Measurements from ENCODE around the gene GLOD5. TPM values are rescaled to one million over a fixed set of nuclear protein-coding genes. Genes with fewer than 3 reads are reported as not detected.
A peak's percentile ranks its signal among the peaks of the same experiment; 100 is the strongest.

GLOD5 gene
- total and polyA plus RNA-seq, 2 of the 8 experiments (the other 6 are each of a cell fraction or from before 2014, with no cell fraction given): 0.18 TPM; not detected in 1

- TF ChIP-seq, protein P1, sequence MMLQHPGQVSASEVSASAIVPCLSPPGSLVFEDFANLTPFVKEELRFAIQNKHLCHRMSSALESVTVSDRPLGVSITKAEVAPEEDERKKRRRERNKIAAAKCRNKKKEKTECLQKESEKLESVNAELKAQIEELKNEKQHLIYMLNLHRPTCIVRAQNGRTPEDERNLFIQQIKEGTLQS (IDR thresholded peaks at IDR 0.05; ENCODE audit: insufficient read depth, low read depth, low read length): peak; percentile 67
- TF ChIP-seq EP300 (IDR thresholded peaks at IDR 0.05; ENCODE audit: borderline replicate concordance in 1 of 2, low read depth in 2 of 2, low read length in 2 of 2): no peak
- no peak for TF ChIP-seq HDAC6 (IDR thresholded peaks at IDR 0.05; ENCODE audit: low read depth, low read length)
- no peak for TF ChIP-seq CHD1 (IDR thresholded peaks at IDR 0.05; ENCODE audit: low read depth, low read length)
- no peak for TF ChIP-seq CEBPB (IDR thresholded peaks at IDR 0.05; ENCODE audit: low read depth, low read length)
- 0 out of 2 replicates have a peak, but pooled peaks have one; percentile 54 for TF ChIP-seq SP4 (IDR thresholded peaks at IDR 0.05; ENCODE audit: low read length)
- no peak for TF ChIP-seq GABPA (IDR thresholded peaks at IDR 0.05; ENCODE audit: borderline replicate concordance, insufficient read depth, low read length)
- TF ChIP-seq TAF7 (optimal IDR thresholded peaks at IDR 0.05; ENCODE audit: borderline replicate concordance, low read depth, low read length): peak; percentile 53
- no peak for TF ChIP-seq NRF1 (IDR thresholded peaks at IDR 0.05; ENCODE audit: low read depth, low read length)
These were observed 39.9 kb downstream of the GLOD5 start, which contains the start of gene HDAC6 (continued) for GRCh38 chrX:48801280-48802088.

Data from H1 (cell line).